Breast epithelium (tissue), 3 donors: ENCODE measurements around the gene DPP9.

Experiments used
- POLR2AphosphoS5 ChIP-seq, 3 donors: sonication (generic); formaldehyde crosslinking; IDR thresholded peaks; one replicate each; pipeline ENCODE4 v1.6.1; 2017; ENCODE audit warnings: antibody characterized with exemption in 3 of 3
- TF ChIP-seq, protein P1 (sequence below), 3 donors: fragments of 450-650 bp; IDR thresholded peaks; one replicate each; pipeline ENCODE4 v1.5.1; 2016 to 2017; ENCODE audit warnings: antibody characterized with exemption in 3 of 3, mild to moderate bottlenecking in 3 of 3, moderate library complexity in 3 of 3

DNA sequence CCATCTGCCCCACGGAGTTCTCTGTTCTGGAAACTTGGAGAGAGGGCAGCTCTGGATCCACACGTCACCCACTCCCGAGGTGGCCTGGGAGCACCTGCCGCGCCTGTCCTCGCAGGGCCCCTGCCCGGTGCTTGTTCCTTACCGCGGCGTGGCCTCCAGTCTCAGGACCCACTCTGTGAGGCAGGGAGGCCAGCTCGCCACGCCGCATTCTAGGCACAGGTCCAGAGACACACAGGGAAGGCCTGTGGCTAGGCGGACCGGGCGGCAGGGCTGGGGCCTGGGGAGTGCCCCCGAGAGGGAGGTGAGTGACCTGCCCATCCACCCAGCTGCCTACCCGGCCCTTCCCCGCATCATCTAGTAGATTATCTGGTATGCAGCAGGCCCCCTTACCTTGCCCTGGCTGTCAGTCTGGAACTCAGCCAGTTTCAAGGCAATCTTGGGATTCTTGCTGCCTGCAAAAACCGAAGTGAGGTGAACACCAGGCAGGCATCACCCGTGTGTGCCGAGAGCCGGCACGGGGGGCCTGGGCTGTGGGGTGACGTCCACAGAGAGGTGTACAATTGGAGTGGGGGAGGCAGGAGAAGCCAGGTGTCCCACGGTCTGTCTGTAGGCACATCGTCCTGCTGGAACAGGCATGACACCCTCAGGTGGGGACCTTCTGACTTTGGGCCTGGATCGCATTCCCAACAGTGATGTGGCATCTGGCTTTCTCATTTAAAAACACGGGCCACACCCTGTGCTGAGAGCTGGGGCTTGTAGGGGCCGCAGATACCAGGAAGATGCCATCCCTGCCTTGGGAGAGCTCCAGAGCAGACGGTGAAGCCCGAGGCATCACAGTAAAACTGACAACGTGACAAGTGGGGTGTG is 23.6 kb downstream of the DPP9 start:
- TF ChIP-seq, protein P1, sequence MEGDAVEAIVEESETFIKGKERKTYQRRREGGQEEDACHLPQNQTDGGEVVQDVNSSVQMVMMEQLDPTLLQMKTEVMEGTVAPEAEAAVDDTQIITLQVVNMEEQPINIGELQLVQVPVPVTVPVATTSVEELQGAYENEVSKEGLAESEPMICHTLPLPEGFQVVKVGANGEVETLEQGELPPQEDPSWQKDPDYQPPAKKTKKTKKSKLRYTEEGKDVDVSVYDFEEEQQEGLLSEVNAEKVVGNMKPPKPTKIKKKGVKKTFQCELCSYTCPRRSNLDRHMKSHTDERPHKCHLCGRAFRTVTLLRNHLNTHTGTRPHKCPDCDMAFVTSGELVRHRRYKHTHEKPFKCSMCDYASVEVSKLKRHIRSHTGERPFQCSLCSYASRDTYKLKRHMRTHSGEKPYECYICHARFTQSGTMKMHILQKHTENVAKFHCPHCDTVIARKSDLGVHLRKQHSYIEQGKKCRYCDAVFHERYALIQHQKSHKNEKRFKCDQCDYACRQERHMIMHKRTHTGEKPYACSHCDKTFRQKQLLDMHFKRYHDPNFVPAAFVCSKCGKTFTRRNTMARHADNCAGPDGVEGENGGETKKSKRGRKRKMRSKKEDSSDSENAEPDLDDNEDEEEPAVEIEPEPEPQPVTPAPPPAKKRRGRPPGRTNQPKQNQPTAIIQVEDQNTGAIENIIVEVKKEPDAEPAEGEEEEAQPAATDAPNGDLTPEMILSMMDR (IDR thresholded peaks at IDR 0.05), result no peak
- TF ChIP-seq POLR2AphosphoS5 (IDR thresholded peaks at IDR 0.05), result no peak
